HPDE6-E6E7 (cell line): ENCODE results near the gene STMN1.

Experiments used
- DNase-seq: peaks from one replicate; pipeline ENCODE4 v3.0.0; 2011; ENCODE audit warnings: missing footprints; ENCODE audit errors: extremely low spot score

STMN1 gene

DNA sequence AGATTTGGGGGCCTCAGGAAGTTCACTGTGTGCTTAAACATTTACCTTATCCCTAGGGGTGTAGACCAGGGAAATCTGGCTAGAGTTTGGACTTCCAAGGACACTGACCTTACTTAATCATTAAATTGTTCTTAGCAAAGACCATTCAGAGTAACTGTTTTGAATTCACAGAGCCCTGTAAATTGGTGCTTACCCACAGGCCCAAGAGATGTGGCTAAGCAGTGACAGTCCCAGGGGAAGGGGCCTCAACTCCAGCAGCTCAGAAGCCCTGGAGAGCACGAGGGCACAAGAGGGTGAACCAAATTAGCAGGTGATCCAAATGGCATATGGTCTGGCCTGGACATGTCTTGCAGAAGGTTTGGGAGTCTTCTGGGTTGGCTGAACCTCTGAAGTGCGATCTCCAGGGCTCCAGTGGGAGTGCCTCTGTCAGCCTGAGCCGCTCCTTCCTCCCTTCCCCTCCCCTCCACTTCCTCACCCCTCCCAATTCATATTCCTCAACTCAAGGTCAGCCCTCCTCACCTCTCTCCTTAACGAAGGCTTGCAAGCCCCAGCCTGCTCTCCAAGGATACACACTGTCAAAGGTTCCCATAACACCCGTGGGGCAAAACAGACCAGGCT lies 35.0 kb downstream of the STMN1 start:
- peak; percentile 71 for DNase-seq

DNA sequence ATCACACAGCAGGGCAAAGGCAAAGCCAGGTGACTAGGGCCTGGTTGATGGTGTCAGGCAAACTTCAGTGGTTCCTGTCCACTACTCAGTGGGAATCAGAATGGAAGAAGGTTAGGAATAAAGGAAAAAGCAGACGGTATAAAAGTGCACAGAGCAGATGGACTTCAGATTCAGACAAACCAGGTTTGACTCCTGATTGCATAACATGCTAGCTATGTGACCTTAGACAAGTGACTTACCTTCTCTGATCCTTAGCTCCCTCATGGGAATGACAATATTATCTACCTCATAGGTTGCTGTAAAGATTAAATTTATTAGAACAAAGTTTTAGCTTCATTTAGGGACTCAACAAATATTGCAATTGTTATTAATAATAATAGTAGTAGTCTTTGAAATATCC lies 35.6 kb downstream of the STMN1 start:
- DNase-seq, result no peak

DNA sequence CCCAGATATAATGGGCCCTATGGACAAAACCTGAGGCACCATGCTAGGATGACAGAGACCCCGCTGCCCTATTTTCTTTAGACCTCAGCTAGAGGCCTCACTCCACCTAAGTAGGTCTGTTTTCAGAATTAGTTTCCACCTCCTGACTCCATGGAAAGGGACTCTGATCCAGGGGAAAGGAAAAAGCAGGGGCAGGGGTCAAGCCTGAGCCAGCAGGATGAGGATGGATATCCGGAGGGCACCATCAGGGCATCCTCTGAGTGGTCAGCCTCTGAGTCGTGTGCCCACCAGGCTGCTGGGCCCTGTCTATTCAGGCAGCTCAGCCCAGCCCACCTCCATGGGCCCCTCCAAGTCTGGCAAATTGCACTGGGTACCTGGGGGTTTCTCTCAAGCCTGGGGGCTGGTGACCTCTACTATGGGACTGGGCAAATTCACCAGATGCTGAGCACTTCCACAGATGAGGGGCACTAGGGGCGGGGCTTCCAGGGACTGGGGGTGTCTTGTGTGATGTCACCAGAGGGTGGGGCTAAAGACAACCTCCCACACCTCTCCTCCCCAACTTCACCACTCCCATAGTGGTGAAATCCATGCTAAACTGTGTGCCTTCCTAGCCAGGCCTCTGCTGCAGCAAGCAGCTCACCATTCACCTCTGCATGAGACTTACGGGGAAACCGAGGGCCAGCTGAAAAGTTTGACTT lies 36.2 kb downstream of the STMN1 start:
- DNase-seq, result no peak

DNA sequence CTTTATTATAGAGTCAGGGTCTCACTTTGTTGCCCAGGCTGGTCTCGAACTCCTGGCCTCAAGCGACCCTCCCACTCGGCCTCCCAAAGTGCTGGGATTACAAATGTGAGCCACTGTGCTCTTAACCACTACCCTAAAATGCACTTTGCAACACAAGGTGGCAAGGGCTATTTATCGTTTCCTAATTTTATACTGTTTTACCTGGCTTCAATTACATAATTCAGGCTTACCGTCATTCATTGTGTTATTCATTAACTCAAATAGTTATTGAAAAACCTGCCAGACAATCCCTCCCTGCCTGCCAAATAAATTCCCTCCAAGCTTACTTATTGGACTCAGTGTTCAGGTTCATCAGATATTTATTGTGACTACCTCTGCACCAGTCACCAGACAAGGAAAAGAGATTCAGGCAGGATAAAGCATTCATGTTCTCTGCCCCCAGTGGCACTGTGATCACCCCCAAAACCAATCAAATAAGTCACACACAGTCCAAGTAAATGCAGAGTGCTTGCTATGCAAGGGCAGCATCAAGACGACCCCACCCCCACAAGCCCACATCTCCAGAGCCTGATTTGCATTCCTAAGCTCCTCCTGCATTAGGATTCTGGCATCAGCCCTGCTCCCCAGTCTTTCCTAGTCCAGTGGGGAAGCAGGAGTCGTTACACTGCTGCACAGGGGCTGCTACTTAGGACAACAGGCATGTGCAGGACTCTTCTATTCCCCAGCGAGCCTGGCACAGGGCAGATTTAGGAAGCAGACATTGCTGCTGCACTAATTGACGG lies 38.8 kb downstream of the STMN1 start:
- DNase-seq, result no peak

DNA sequence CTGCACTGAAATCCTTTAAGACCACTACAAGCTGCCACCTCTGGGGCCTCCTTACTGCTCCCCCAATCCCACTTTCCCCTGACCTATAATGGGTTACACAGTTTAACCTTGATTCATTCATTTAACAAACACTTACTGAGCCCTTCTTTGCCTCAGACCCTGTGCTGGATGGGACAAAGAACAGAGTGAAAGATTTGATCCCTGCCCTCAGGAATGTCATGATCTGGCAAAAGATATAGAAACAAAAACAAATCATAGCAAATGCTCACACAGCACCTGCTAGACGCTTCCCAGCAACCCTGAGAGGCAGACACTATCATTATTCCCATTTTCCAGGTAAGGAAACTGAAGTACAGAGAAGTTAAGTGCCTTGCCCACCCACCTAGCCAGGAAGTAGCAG lies 39.9 kb downstream of the STMN1 start:
- no peak for DNase-seq

DNA sequence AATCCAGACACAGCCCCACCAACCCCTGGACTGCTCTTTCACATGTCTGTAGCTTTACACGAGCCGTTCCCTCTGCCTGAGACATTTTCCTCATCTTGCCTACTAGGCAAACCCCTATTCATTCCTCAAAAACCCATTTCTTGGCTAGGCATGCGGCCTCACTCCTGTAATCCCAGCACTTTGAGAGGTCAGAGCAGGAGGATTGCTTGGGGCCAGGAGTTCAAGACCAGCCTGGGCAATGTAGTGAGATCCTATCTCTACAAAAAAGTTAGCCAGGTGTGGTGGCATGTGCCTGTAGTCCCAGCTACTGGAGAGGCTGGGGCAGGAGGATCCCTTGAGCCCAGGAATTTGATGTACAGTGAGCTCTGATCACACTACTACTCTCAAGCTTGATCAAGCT lies 41.8 kb downstream of the STMN1 start:
- no peak for DNase-seq

DNA sequence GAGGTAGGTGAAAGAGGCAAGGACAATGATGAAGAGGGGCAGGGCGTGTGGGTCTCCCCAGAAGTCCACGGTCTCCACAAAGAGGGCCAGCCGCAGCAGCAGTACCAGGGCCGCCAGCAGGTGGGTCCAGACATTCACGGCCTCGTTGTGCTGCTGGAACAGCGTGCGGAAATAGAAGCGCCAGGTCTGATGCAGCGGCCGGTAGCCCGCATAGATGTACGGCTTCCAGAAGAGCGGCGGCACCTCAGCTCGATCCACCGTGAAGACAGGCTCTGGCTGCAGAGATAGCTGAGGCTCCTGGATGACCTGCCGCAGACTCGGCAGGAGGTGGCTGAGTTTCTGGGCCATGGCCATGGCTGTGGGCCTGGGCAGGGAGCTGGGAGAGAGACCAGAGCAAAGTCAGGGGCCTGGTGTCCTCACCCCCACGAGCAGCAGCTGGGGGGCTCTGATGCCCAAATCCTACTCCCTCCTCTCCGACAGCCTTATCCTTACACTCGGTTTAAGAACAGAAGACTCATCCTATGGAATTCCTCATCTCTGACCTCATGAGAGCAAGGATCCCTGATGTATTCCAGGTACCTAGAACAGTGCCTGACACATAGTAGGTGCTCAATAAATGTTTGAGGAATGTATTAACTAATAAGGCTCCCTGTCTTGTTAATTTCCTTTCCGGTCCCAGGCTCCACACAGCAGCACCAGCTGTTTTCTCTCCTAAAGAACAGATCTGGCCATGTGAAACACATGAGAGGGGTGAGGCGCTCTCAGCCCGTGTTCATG lies 42.5 kb downstream of the STMN1 start:
- no peak for DNase-seq

DNA sequence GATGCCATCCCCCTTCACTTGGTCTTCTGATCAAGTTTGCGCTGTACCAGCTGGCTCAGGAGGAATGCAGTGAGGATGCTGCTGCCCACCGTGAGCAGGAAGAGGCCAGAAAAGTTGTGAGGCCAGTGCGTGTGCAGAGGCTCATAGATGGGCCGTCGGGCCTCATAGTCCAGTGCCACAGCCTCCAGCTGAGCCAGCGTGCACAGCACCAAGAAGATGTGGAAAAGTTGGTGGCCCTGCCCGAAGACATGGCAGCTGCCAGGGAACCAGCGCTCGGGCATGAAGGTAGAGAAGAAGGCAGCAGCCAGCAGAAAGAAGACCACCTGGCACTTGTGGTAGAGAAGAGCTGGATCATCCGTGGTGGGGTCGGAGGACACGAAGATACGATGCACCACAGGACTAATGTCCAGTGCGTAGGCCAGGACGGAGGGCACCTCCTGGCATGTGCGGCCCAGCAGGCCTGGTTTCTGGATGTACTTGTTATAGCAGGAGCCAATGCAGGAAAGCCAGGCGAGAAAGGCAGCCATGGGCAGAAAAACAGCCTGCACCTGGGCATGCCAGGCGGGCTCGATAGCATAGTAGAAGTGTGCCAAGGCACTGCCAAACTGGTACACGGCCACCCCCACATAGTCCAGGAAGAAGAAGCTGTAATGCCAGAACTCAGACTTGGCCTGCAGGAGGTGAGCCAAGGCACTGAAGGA lies 43.3 kb downstream of the STMN1 start:
- no peak for DNase-seq

DNA sequence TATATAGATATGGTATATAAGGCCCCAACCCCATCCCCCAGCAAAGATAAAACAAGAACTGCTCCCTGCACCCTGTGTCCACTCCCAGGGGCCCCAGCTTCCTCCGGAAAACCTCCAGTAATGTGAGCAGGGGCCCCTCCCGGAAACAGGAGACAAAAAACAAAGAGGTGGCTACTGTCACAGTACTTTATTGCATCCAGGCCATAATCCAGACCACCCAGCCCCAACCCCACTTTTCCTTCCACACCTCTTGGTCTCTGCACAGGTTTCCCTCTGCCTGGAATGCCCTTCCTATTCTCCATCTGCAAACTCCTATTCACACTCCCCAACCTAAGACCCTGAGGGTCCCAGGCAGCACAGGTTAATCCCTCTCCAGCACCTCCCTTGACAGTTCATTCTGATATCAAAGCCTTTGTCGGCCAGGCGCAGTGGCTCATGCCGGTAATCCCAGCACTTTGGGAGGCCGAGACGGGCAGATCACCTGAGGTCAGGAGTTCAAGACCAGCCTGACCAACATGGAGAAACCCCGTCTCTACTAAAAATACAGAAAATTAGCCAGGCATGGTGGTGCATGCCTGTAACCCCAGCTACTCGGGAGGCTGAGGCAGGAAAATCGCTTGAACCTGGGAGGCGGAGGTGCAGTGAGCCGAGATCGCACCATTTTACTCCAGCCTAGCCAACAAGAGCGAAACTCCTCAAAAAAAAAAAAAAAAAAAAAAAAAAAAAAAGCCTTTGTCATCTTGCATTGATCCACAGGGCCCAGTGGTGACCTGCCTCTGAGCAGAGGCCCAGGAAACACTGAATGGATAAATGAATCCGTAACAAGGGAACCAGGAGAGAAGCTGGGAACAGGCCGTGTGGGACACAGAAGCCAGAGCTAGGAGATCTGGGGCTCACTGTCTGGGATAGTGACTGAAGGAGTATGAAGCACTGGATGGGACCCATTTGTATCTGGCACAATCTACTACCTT lies 44.6 kb downstream of the STMN1 start:
- no peak for DNase-seq

DNA sequence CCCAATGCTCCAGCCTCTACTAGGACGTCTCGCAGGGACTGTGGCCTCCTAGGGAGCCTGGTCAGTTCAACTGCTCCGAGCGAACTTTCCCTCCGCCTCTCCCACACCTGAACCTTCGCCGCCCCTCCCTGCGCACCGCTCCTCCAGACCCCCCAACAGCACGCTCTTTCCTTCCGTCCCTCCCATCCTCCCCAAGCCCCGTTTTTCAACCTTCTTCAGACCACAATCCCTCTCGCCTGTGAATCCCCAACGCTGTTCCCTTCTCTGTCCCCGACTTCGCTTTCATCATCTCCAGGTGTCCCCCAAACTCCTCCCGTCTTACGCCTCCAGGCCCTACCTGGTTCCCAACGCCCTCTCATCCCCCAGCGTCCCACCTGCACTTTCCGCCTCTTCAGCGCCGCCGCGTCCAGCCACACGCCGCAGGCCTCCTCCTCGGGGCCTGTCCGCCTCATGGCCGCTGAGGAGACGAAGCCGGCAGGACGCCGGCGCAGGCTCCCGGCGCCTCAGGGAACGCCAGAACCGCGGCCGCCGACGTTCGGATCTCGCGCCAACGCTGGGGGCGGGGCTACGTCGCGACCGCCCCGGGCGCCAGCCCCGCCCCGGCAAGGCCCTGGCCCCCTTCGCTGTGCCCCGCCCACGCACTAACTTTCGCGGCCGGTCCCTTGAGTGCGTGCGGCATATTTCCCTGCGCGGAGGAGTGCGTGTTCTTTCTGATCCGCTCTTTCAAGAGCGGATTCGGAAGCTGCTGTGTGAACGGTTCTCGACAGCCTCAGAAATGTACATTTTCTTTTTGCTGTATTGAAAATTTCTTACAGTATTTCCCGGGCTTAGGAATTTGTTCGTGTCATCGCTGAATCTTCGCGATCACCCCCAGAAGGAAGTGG lies 47.1 kb downstream of the STMN1 start, which contains the start of gene AUNIP:
Gene AUNIP (minus strand): TSS at position 552 of the 884 bp plus-strand sequence. CDS start 100 bp downstream, at position 452.
- DNase-seq, result peak; percentile 88

DNA sequence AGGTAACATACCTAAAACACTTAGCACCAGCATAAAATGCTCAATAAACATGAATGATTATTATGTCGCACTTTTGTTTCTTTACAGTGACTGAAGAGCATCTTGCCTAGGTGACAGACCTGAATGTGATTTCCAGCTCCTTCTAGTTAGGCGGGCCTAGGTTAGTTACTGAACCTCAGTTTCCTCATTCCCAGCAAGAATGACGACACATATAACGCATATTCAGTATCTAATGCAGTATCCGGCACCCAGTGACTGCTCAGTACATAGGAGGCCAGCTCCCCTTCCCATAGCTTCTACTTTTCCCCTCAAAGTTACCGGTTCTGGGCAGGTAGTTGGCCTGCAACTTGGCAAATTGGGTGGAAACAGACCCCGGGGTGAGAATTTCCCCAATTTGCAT lies 47.7 kb downstream of the STMN1 start:
- DNase-seq, result no peak

DNA sequence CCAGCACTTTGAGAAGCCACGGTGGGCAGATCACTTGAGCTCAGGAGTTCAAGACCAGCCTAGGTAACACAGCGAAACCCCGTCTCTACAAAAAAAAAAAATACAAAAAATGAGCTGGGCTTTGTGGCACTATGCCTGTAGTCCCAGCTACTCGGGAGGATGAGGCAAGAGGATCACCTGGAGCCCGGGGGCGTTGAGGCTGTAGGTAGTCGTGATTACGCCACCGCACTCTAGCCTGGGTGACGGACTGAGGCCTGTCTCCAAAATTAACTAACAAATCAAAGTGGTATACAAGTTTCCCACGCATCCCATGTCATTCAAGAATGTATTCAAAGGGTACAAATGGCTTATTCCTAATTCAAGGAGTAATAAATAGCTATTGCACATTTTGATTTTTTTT lies 49.4 kb downstream of the STMN1 start:
- no peak for DNase-seq

DNA sequence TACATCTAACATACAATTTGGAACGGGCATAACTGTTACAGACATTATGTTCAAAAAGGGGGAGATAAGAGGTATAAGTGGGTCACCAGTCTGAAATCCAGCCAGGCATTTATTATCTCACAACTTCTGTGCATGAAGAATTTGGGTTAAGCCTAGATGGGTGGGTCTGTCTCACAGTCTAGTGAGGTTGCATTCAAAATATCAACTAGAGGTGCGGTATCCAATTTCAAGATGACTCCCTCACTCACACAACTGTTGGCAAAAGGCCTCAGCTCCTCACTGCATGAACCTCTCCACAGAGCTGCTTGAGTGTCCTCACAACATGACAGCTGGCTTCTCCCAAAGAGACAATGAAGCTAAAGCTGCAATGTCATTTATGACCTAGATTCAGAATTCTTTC lies 51.7 kb downstream of the STMN1 start:
- no peak for DNase-seq
